ENCODE data around the gene GNE.
"Not testable (repeated sequence)": the region's sequence is repeated elsewhere in the genome, so short reads cannot be mapped to it uniquely, and the experiment has no call there.

GNE gene

GRCh38 chr9:36258208-36258995 lies at the start of gene GNE:
Gene GNE (minus strand): TSS chr9:36258448. CDS start chr9:36249355, 9,093 bp downstream.
- peak; percentile 60 for FAIRE-seq

GRCh38 chr9:36306471-36307306 lies 48.4 kb upstream of the GNE start:
- no peak for FAIRE-seq

GRCh38 chr9:36304366-36304765 lies 46.1 kb upstream of the GNE start:
- not testable (repeated sequence) for FAIRE-seq

- FAIRE-seq, result no peak
These were observed 43.0 kb upstream of the GNE start for GRCh38 chr9:36301227-36301626.

GRCh38 chr9:36298566-36298965 lies 40.3 kb upstream of the GNE start:
- FAIRE-seq, result no peak

- no peak for FAIRE-seq
These were observed 39.5 kb upstream of the GNE start for GRCh38 chr9:36297798-36298197.

GRCh38 chr9:36294996-36295395 lies 36.7 kb upstream of the GNE start:
- not testable (repeated sequence) for FAIRE-seq

- no peak for FAIRE-seq
These were observed 35.7 kb upstream of the GNE start for GRCh38 chr9:36293918-36294317.

GRCh38 chr9:36293171-36293570 lies 34.9 kb upstream of the GNE start:
- FAIRE-seq, result no peak

GRCh38 chr9:36292641-36293040 lies 34.4 kb upstream of the GNE start:
- no peak for FAIRE-seq

GRCh38 chr9:36290996-36291395 lies 32.7 kb upstream of the GNE start:
- no peak for FAIRE-seq

GRCh38 chr9:36289836-36290435 lies 31.7 kb upstream of the GNE start:
- no peak for FAIRE-seq

GRCh38 chr9:36288070-36288469 lies 29.8 kb upstream of the GNE start:
- no peak for FAIRE-seq

GRCh38 chr9:36286388-36286787 lies 28.1 kb upstream of the GNE start:
- FAIRE-seq, result no peak

GRCh38 chr9:36284226-36284625 lies 26.0 kb upstream of the GNE start:
- FAIRE-seq, result no peak

- no peak for FAIRE-seq
These were observed 24.0 kb upstream of the GNE start for GRCh38 chr9:36282275-36282674.

GRCh38 chr9:36280989-36281388 lies 22.7 kb upstream of the GNE start:
- no peak for FAIRE-seq

- FAIRE-seq, result no peak
These were observed 20.0 kb upstream of the GNE start for GRCh38 chr9:36278243-36278642.

- peak; percentile 93 for FAIRE-seq
These were observed 18.5 kb upstream of the GNE start for GRCh38 chr9:36276781-36277181.

GRCh38 chr9:36276254-36276653 lies 18.0 kb upstream of the GNE start:
- peak; percentile 33 for FAIRE-seq

GRCh38 chr9:36275060-36275459 lies 16.8 kb upstream of the GNE start:
- FAIRE-seq, result no peak

- not testable (repeated sequence) for FAIRE-seq
These were observed 15.1 kb upstream of the GNE start for GRCh38 chr9:36273354-36273753.

GRCh38 chr9:36268007-36268427 lies 9.8 kb upstream of the GNE start:
- no peak for FAIRE-seq

GRCh38 chr9:36264896-36265295 lies 6.6 kb upstream of the GNE start:
- FAIRE-seq, result no peak

All from G401.6 (cell line).